ENCODE data around the gene MYO1A.
"Not testable (repeated sequence)": the region's sequence is repeated elsewhere in the genome, so short reads cannot be mapped to it uniquely, and the experiment has no call there.

Gene MYO1A

GRCh38 chr12:56991319-56992246, 58.3 kb downstream of the MYO1A start:
- DNase-seq, result no peak

- no peak for DNase-seq
Measured at GRCh38 chr12:56990648-56991318, 59.1 kb downstream of the MYO1A start.

GRCh38 chr12:56989861-56990610, 59.9 kb downstream of the MYO1A start:
- no peak for DNase-seq

GRCh38 chr12:56988207-56988739, 61.7 kb downstream of the MYO1A start:
- DNase-seq, result no peak

GRCh38 chr12:56987551-56988053, 62.3 kb downstream of the MYO1A start:
- peak; percentile 69 for DNase-seq

- DNase-seq, result no peak
Measured at GRCh38 chr12:56987011-56987410, 62.9 kb downstream of the MYO1A start.

GRCh38 chr12:56985714-56986113, 64.2 kb downstream of the MYO1A start:
- DNase-seq, result not testable (repeated sequence)

GRCh38 chr12:56983386-56983785, 66.5 kb downstream of the MYO1A start:
- no peak for DNase-seq

GRCh38 chr12:56982578-56983236, 67.2 kb downstream of the MYO1A start:
- not testable (repeated sequence) for DNase-seq

- DNase-seq, result no peak
Measured at GRCh38 chr12:56980941-56981530, 68.9 kb downstream of the MYO1A start.

GRCh38 chr12:56980268-56980667, 69.7 kb downstream of the MYO1A start:
- DNase-seq, result no peak

GRCh38 chr12:56979628-56980027, 70.3 kb downstream of the MYO1A start:
- DNase-seq, result no peak

Measured in effector CD4-positive, alpha-beta T cell (primary cell).